ENCODE measurements around the gene LMAN1.

DNA sequence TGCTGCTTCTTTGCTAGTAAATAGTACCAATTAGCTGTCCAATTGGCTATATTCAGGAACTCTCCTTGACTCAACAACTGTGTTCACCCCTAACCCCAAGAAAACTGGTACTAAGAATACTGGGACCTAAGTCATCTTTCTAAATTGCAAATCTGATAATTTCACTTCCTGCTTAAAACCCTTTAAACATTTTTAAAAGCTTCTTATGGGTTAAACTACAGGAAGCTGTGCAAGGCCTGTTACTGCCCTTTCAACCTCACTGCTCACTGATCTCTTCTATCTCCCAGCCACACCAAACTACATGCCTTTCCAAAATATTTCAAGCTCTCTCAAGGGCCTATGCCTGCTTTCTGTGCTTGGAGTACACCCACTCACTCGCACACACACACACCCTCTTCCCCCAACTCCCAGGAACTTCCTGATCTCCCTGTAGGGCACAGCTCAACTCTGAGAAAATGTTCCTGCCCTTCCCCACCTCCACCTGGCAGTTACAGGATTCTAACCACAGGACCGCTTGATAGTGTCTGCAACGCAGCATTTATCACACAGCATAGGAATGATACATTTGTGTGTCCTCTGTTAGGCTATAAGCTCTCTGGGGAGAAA is 6.7 kb downstream of the LMAN1 start:
- no peak for TF ChIP-seq PAX5 (IDR thresholded peaks at IDR 0.05; ENCODE audit: insufficient read depth, low read length, severe bottlenecking)
- TF ChIP-seq POU2F2 (IDR thresholded peaks at IDR 0.05; ENCODE audit: low read depth, low read length) = no peak
- no peak for TF ChIP-seq POLR2AphosphoS5 (IDR thresholded peaks at IDR 0.05; ENCODE audit: low read depth, low read length)

Data from GM12891 (cell line).